ENCODE data around the gene DBT. TPM values are rescaled to one million over a fixed set of nuclear protein-coding genes. Genes with fewer than 3 reads are reported as not detected.
"Not testable (repeated sequence)": the region's sequence is repeated elsewhere in the genome, so short reads cannot be mapped to it uniquely, and the experiment has no call there.

Gene DBT
- total RNA-seq, 1 experiment from 2014 or later: 14.0 TPM

- no peak overlapping the region for H2AFZ ChIP-seq (ENCODE audit: low read depth, low read length, poor library complexity, severe bottlenecking)
- no peak for ATAC-seq
- DNase-seq (ENCODE audit: low read depth, low spot score): no peak
- H3K9me3 ChIP-seq (ENCODE audit: control insufficient read depth in 1 of 2, insufficient read depth in 1 of 2, low read depth in 1 of 2, low read length in 2 of 2): no peaks in the 10 kb centered on the region
- H3K27me3 ChIP-seq (ENCODE audit: insufficient read depth, low read length): no peaks in the 10 kb centered on the region
- no peaks in the 10 kb centered on the region for H3K9me2 ChIP-seq (ENCODE audit: insufficient read depth)
- intact Hi-C loops (cut with micrococcal nuclease): no loop called here
- no peak overlapping the region for H3K27ac ChIP-seq (ENCODE audit: low read depth, low read length)
- BruUV-seq (replicated peaks): no TSS peak
- no peak for TF ChIP-seq ATF3 (IDR thresholded peaks at IDR 0.05)
- no peak for TF ChIP-seq CEBPB (IDR thresholded peaks at IDR 0.05; ENCODE audit: low read depth)
- no peak for TF ChIP-seq SRF (IDR thresholded peaks at IDR 0.05; ENCODE audit: low read depth)
- no peak for TF ChIP-seq FOSL1 (IDR thresholded peaks at IDR 0.05; ENCODE audit: low read depth)
- TF ChIP-seq MAX (IDR thresholded peaks at IDR 0.05): no peak
- no peak for TF ChIP-seq SIN3A (IDR thresholded peaks at IDR 0.05; ENCODE audit: low read depth)
- TF ChIP-seq ELF1 (IDR thresholded peaks at IDR 0.05; ENCODE audit: borderline replicate concordance, low read depth): no peak
- TF ChIP-seq ZBTB33 (IDR thresholded peaks at IDR 0.05; ENCODE audit: extremely low read depth, insufficient replicate concordance, low read length): no peak
- TF ChIP-seq RAD21 (IDR thresholded peaks at IDR 0.05; ENCODE audit: low read depth): no peak
- TF ChIP-seq EZH2 (IDR thresholded peaks at IDR 0.05): no peak
- TF ChIP-seq ZFX (IDR thresholded peaks at IDR 0.05): no peak
- no peaks in the 10 kb centered on the region for H4K20me1 ChIP-seq (ENCODE audit: insufficient read depth)
- no peaks in the 10 kb centered on the region for H3K79me2 ChIP-seq (ENCODE audit: insufficient read depth, low read length)
- ChIA-PET CTCF (no interaction called here), POLR2A (interaction anchor here (0.8 kb wide), 1 partner anchor 12 kb away, joined by 3 read pairs; no protein-coding TSS in a partner anchor), RAD21 (ENCODE audit: low non-redundant PET in 1 of 2, low total read pairs in 2 of 2, uncharacterized antibody in 2 of 2, unreplicated experiment in 2 of 2) (no interaction called here)
- H3K36me3 ChIP-seq (ENCODE audit: control insufficient read depth in 1 of 2, insufficient read depth in 2 of 2, low read length in 2 of 2): peaks cover 0 to 7% of the 10 kb centered on the region in 2 experiments; a peak in 2 of 4 replicates
- no peak overlapping the region for H3K4me3 ChIP-seq (replicated peaks in 1 of 2; ENCODE audit: low read depth in 1 of 2, low read length in 2 of 2)
- no peak overlapping the region for H3K9ac ChIP-seq (ENCODE audit: low read length)
- no peaks in the 10 kb centered on the region for H3K4me1 ChIP-seq (ENCODE audit: control insufficient read depth in 1 of 2, insufficient read depth in 2 of 2, low read length in 2 of 2)
- H3K4me2 ChIP-seq (ENCODE audit: low read length): no peak overlapping the region
Measured at GRCh38 chr1:100234432-100234831, 15.2 kb downstream of the DBT start.

- H3K9me2 ChIP-seq (ENCODE audit: insufficient read depth); H3K9me3 ChIP-seq (ENCODE audit: control insufficient read depth in 1 of 2, insufficient read depth in 1 of 2, low read depth in 1 of 2, low read length in 2 of 2); ATAC-seq; intact Hi-C loops (cut with micrococcal nuclease); H3K27me3 ChIP-seq (ENCODE audit: insufficient read depth, low read length); H3K4me3 ChIP-seq (replicated peaks in 1 of 2; ENCODE audit: low read depth in 1 of 2, low read length in 2 of 2); CTCF ChIA-PET; H3K9ac ChIP-seq (ENCODE audit: low read length); H3K27ac ChIP-seq (ENCODE audit: low read depth, low read length); BruUV-seq (replicated peaks); RAD21 ChIA-PET (ENCODE audit: low non-redundant PET in 1 of 2, low total read pairs in 2 of 2, uncharacterized antibody in 2 of 2, unreplicated experiment in 2 of 2); DNase-seq (ENCODE audit: low read depth, low spot score); POLR2A ChIA-PET; H2AFZ ChIP-seq (ENCODE audit: low read depth, low read length, poor library complexity, severe bottlenecking); H3K4me2 ChIP-seq (ENCODE audit: low read length); H3K79me2 ChIP-seq (ENCODE audit: insufficient read depth, low read length); H4K20me1 ChIP-seq (ENCODE audit: insufficient read depth); H3K4me1 ChIP-seq (ENCODE audit: control insufficient read depth in 1 of 2, insufficient read depth in 2 of 2, low read length in 2 of 2); H3K36me3 ChIP-seq (ENCODE audit: control insufficient read depth in 1 of 2, insufficient read depth in 2 of 2, low read length in 2 of 2): not testable (repeated sequence)
Measured at GRCh38 chr1:100233566-100233965, 16.1 kb downstream of the DBT start.

Data from HCT116 (cell line).